Esophagus squamous epithelium (tissue), 4 donors: ENCODE measurements around the gene CDH16.
"Not testable (repeated sequence)": the region's sequence is repeated elsewhere in the genome, so short reads cannot be mapped to it uniquely, and the experiment has no call there.

ENCODE experiments used
- POLR2A ChIP-seq, 4 donors: fragments of 450-650 bp; IDR thresholded peaks; one replicate each; pipeline ENCODE4 v1.6.1; 2017; ENCODE audit warnings: antibody characterized with exemption in 4 of 4, mild to moderate bottlenecking in 4 of 4, moderate library complexity in 3 of 4
- TF ChIP-seq, protein P1 (sequence below), 6 experiments: fragments of 450-650 bp in 4 of 6; fragments of 200-600 bp in 2 of 6; sonication (generic) in 2 of 6; IDR thresholded peaks; one replicate each; pipeline ENCODE4 v1.5.1; 2016 to 2019; ENCODE audit warnings: antibody characterized with exemption in 6 of 6, mild to moderate bottlenecking in 4 of 6, moderate library complexity in 4 of 6

DNA sequence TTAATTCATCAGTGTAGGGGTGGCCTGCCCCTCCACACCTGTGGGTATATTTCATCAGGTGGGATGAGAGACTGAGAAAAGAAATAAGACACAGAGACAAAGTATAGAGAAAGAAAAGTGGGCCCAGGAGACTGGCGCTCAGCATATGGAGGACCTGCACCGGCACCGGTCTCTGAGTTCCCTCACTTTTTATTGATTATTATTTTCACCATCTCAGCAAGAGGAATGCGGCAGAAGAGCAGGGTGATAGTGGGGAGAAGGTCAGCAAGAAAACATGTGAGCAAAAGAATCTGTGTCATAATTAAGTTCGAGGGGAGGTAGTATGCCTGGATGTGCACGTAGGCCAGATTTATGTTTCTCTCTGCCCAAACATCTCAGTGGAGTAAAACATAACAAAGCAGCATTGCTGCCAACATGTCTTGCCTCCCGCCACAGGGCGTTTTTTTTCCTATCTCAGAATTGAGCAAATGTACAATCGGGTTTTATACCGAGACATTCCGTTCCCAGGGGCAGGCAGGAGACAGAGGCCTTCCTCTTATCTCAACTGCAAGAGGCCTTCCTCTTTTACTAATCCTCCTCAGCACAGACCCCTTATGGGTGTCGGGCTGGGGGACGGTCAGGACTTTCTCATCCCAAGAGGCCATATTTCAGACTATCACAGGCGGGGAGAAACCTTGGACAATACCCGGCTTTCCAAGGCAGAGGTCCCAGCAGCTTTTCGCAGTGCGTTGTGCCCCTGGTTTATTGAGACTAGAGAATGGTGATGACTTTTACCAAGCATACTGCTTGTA lies 36.9 kb upstream of the CDH16 start:
- TF ChIP-seq POLR2A (IDR thresholded peaks at IDR 0.05) = not testable (repeated sequence)
- TF ChIP-seq, protein P1, sequence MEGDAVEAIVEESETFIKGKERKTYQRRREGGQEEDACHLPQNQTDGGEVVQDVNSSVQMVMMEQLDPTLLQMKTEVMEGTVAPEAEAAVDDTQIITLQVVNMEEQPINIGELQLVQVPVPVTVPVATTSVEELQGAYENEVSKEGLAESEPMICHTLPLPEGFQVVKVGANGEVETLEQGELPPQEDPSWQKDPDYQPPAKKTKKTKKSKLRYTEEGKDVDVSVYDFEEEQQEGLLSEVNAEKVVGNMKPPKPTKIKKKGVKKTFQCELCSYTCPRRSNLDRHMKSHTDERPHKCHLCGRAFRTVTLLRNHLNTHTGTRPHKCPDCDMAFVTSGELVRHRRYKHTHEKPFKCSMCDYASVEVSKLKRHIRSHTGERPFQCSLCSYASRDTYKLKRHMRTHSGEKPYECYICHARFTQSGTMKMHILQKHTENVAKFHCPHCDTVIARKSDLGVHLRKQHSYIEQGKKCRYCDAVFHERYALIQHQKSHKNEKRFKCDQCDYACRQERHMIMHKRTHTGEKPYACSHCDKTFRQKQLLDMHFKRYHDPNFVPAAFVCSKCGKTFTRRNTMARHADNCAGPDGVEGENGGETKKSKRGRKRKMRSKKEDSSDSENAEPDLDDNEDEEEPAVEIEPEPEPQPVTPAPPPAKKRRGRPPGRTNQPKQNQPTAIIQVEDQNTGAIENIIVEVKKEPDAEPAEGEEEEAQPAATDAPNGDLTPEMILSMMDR (IDR thresholded peaks at IDR 0.05) = not testable (repeated sequence)
